H9 (cell line): ENCODE results near the gene SPATA16. TPM values are rescaled to one million over a fixed set of nuclear protein-coding genes. Genes with fewer than 3 reads are reported as not detected.

ENCODE experiments used
- DNase-seq: peaks from one replicate; pipeline ENCODE4 v3.0.0-alpha.2; 2017
- H2AFZ ChIP-seq: one replicate; pipeline ENCODE4 v1.6.1; 2013; ENCODE audit warnings: mild to moderate bottlenecking, low read length, control low read depth, moderate library complexity
- H2AK5ac ChIP-seq: 2 replicates; pipeline ENCODE4 v1.6.1; 2013; ENCODE audit warnings: low read length, control low read depth, mixed read lengths; ENCODE audit not compliant: insufficient read length
- H2BK120ac ChIP-seq: one replicate; pipeline ENCODE4 v1.6.1; 2013; ENCODE audit warnings: low read depth, mild to moderate bottlenecking, low read length, control low read depth, inconsistent platforms; ENCODE audit not compliant: poor library complexity, severe bottlenecking
- H2BK12ac ChIP-seq: 2 replicates; pipeline ENCODE4 v1.6.1; 2013; ENCODE audit warnings: low read length, control low read depth, mixed read lengths, low read depth; ENCODE audit not compliant: insufficient read length
- H2BK15ac ChIP-seq: 2 replicates; pipeline ENCODE4 v1.6.1; 2013; ENCODE audit warnings: low read depth, low read length, control low read depth
- H2BK20ac ChIP-seq: one replicate; pipeline ENCODE4 v1.6.1; 2013; ENCODE audit warnings: low read depth, mild to moderate bottlenecking, low read length, control low read depth, inconsistent platforms; ENCODE audit not compliant: poor library complexity, severe bottlenecking
- H2BK5ac ChIP-seq: 2 replicates; pipeline ENCODE4 v1.6.1; 2013; ENCODE audit warnings: low read length, control low read depth, mixed read lengths; ENCODE audit not compliant: insufficient read length
- H3K14ac ChIP-seq: 2 replicates; pipeline ENCODE4 v1.6.1; 2013; ENCODE audit warnings: low read length, control low read depth; ENCODE audit not compliant: insufficient read depth
- H3K18ac ChIP-seq: 2 replicates; pipeline ENCODE4 v1.6.1; 2013; ENCODE audit warnings: low read depth, mild to moderate bottlenecking, mixed read lengths, low read length, control low read depth; ENCODE audit not compliant: insufficient read length
- H3K23ac ChIP-seq: 2 replicates; pipeline ENCODE4 v1.6.1; 2013; ENCODE audit warnings: low read length, control low read depth, mixed read lengths, low read depth; ENCODE audit not compliant: insufficient read length
- H3K23me2 ChIP-seq: 2 replicates; pipeline ENCODE4 v1.6.1; 2013; ENCODE audit warnings: low read depth, mild to moderate bottlenecking, mixed read lengths, low read length, control low read depth; ENCODE audit not compliant: insufficient read length, poor library complexity, severe bottlenecking
- H3K27ac ChIP-seq: 2 replicates; pipeline ENCODE4 v1.5.1; 2013; ENCODE audit warnings: low read length, control low read depth, mixed read lengths, low read depth; ENCODE audit not compliant: insufficient read length
- H3K27me3 ChIP-seq: 2 replicates; pipeline ENCODE4 v1.6.1; 2013; ENCODE audit warnings: low read length, control low read depth, inconsistent platforms; ENCODE audit not compliant: insufficient read depth
- H3K4ac ChIP-seq: 2 replicates; pipeline ENCODE4 v1.6.1; 2013; ENCODE audit warnings: low read depth, mild to moderate bottlenecking, control low read depth, inconsistent platforms, low read length, moderate library complexity
- H3K4me1 ChIP-seq: 2 replicates; pipeline ENCODE4 v1.6.1; 2013; ENCODE audit warnings: low read length, control low read depth, inconsistent platforms; ENCODE audit not compliant: insufficient read depth
- H3K4me2 ChIP-seq: 2 replicates; pipeline ENCODE4 v1.6.1; 2013; ENCODE audit warnings: low read length, control low read depth, mixed read lengths; ENCODE audit not compliant: insufficient read length, insufficient read depth
- H3K56ac ChIP-seq: 2 replicates; pipeline ENCODE4 v1.6.1; 2013; ENCODE audit warnings: low read depth, mild to moderate bottlenecking, mixed read lengths, low read length, control low read depth; ENCODE audit not compliant: insufficient read length
- H3K79me1 ChIP-seq: 2 replicates; pipeline ENCODE4 v1.6.1; 2013; ENCODE audit warnings: low read depth, mild to moderate bottlenecking, moderate library complexity, low read length, control low read depth, inconsistent platforms; ENCODE audit not compliant: insufficient read depth, poor library complexity, severe bottlenecking
- H3K79me2 ChIP-seq: 2 replicates; pipeline ENCODE4 v1.6.1; 2013; ENCODE audit warnings: low read length, control low read depth, inconsistent platforms; ENCODE audit not compliant: insufficient read depth
- H3K9ac ChIP-seq: 2 replicates; pipeline ENCODE4 v1.6.1; 2013; ENCODE audit warnings: low read length, control low read depth, mixed read lengths; ENCODE audit not compliant: insufficient read length; ENCODE audit errors: extremely low read depth
- H3K9me3 ChIP-seq: one replicate; pipeline ENCODE4 v1.6.1; 2013; ENCODE audit warnings: low read depth, low read length, inconsistent platforms; ENCODE audit not compliant: control insufficient read depth
- H3T11ph ChIP-seq: one replicate; pipeline ENCODE4 v1.6.1; 2013; ENCODE audit warnings: mild to moderate bottlenecking, low read length, control low read depth, inconsistent platforms
- H4K20me1 ChIP-seq: one replicate; pipeline ENCODE4 v1.6.1; 2013; ENCODE audit not compliant: control insufficient read depth, insufficient read length, insufficient read depth
- H4K5ac ChIP-seq: 2 replicates; pipeline ENCODE4 v1.6.1; 2013; ENCODE audit warnings: low read depth, mild to moderate bottlenecking, mixed read lengths, low read length, control low read depth; ENCODE audit not compliant: insufficient read length
- H4K8ac ChIP-seq: replicated peaks from 2 replicates; pipeline ENCODE4 v1.6.1; 2013; ENCODE audit warnings: low read length, control low read depth, mixed read lengths, low read depth; ENCODE audit not compliant: insufficient read length
- H4K91ac ChIP-seq: 2 replicates; pipeline ENCODE4 v1.6.1; 2013; ENCODE audit warnings: low read depth, mild to moderate bottlenecking, moderate library complexity, mixed read lengths, low read length, control low read depth; ENCODE audit not compliant: insufficient read length
- H3K27ac Mint-ChIP-seq, 3 experiments: 2 replicates in 2 of 3; 3 replicates in 1 of 3; pipeline ENCODE4 v1.8.0; 2020 to 2021; ENCODE audit warnings: mixed read lengths in 3 of 3, mild to moderate bottlenecking in 1 of 3, moderate library complexity in 1 of 3
- H3K27me3 Mint-ChIP-seq: 2 replicates; pipeline ENCODE4 v1.8.0; 2021; ENCODE audit warnings: low read depth, mild to moderate bottlenecking, moderate library complexity, mixed read lengths
- H3K36me3 Mint-ChIP-seq, 3 experiments: 2 replicates in 2 of 3; 3 replicates in 1 of 3; pipeline ENCODE4 v1.8.0; 2020 to 2021; ENCODE audit warnings: low read depth in 3 of 3, mixed read lengths in 3 of 3; ENCODE audit not compliant: insufficient read depth in 1 of 3
- H3K4me1 Mint-ChIP-seq, 2 experiments: 2 replicates each; pipeline ENCODE4 v1.8.0; 2020; ENCODE audit warnings: mixed read lengths in 2 of 2
- H3K4me3 Mint-ChIP-seq, 2 experiments: 2 replicates in 1 of 2; 3 replicates in 1 of 2; pipeline ENCODE4 v1.8.0; 2020 to 2021; ENCODE audit warnings: mild to moderate bottlenecking in 2 of 2, mixed read lengths in 2 of 2, moderate library complexity in 1 of 2
- H3K9me3 Mint-ChIP-seq, 2 experiments: 2 replicates in 1 of 2; 3 replicates in 1 of 2; pipeline ENCODE4 v1.8.0; 2020; ENCODE audit warnings: mild to moderate bottlenecking in 2 of 2, mixed read lengths in 2 of 2, moderate library complexity in 1 of 2
- CTCF ChIP-seq: fragments of 200-600 bp; sonication (generic); conservative IDR thresholded peaks from 3 replicates; pipeline ENCODE4 v1.8.0; 2021; ENCODE audit warnings: antibody characterized with exemption, mild to moderate bottlenecking
- WGBS: extraction: QIAGEN DNeasy Blood & Tissue Kit; methylation state at CpG from one replicate; pipeline ENCODE4 v1.1.7; 2013; ENCODE audit warnings: missing lambda C conversion rate, low lambda C conversion rate, mixed read lengths; ENCODE audit not compliant: insufficient read length; ENCODE audit errors: extremely low coverage; 5-methylcytosine and 5-hydroxymethylcytosine counted together
- total RNA-seq: library from RNA; stranded (reverse); gene quantifications from 2 replicates; pipeline ENCODE4 v1.2.1, GENCODE V29; 2021

The SPATA16 gene
- total RNA-seq, 1 experiment from 2014 or later = not detected

- Mint-ChIP-seq H3K4me3 (no peak overlapping the region), H3K27ac (peak overlapping the region in 2 of 3 experiments; percentile 36 to 75; a peak in 3 of 7 replicates), H3K27me3 (no peaks in the 10 kb centered on the region), H3K36me3 (no peaks in the 10 kb centered on the region), H3K9me3 (no peaks in the 10 kb centered on the region; a peak in 1 of 5 replicates), H3K4me1 (peaks cover 31 to 39% of the 10 kb centered on the region in 2 experiments)
- Histone ChIP-seq H3K4me1 (peaks cover 5% of the 10 kb centered on the region), H3K4me2 (no peak overlapping the region), H3K4ac (no peak overlapping the region), H3K9me3 (no peaks in the 10 kb centered on the region), H4K8ac (no peak overlapping the region), H3K23ac (no peak overlapping the region), H3K23me2 (no peaks in the 10 kb centered on the region), H3K9ac (no peak overlapping the region), H2BK15ac (no peak overlapping the region), H3K14ac (no peak overlapping the region), H3K79me2 (no peaks in the 10 kb centered on the region), H4K20me1 (no peaks in the 10 kb centered on the region), H3K18ac (no peak overlapping the region), H4K5ac (no peak overlapping the region), H3K27ac (peak overlapping the region; percentile 65), H2BK120ac (no peak overlapping the region), H2AFZ (no peak overlapping the region), H3K56ac (no peak overlapping the region), H3T11ph (no peak overlapping the region), H2BK12ac (no peak overlapping the region), H2BK20ac (no peak overlapping the region), H2BK5ac (no peak overlapping the region), H4K91ac (no peak overlapping the region), H2AK5ac (peak overlapping the region; percentile 65), H3K27me3 (no peaks in the 10 kb centered on the region), H3K79me1 (no peaks in the 10 kb centered on the region)
- WGBS = no CpG with 5 or more reads among the region's 2 CpGs
- DNase-seq = no peak
- no peak for TF ChIP-seq CTCF
Measured at GRCh38 chr3:173018758-173019157, 122.3 kb downstream of the SPATA16 start.
